Cardiac muscle cell (in vitro differentiated cells and primary cell): ENCODE data around the gene SPRN. TPM values are rescaled to one million over a fixed set of nuclear protein-coding genes. Genes with fewer than 3 reads are reported as not detected.

Experiments
- DNase-seq, 2 donors: peaks; one replicate each; pipeline versions ENCODE4 v3.0.0 to v3.0.0-alpha.2; 2010 to 2017; ENCODE audit warnings: low read depth in 1 of 2, low spot score in 1 of 2
- H3K27ac ChIP-seq: fragments of 200-600 bp; sonication (generic); 2 replicates; pipeline ENCODE4 v1.5.1; 2016
- H3K27me3 ChIP-seq: fragments of 200-600 bp; sonication (generic); 2 replicates; pipeline ENCODE4 v1.6.0; 2016; ENCODE audit warnings: control low read depth
- H3K36me3 ChIP-seq: fragments of 200-600 bp; sonication (generic); 2 replicates; pipeline ENCODE4 v1.5.1; 2016; ENCODE audit warnings: control low read depth
- H3K4me1 ChIP-seq: fragments of 200-600 bp; sonication (generic); 2 replicates; pipeline ENCODE4 v1.8.1; 2017; ENCODE audit warnings: low read depth, mild to moderate bottlenecking, mixed run types
- H3K4me3 ChIP-seq: fragments of 200-600 bp; sonication (generic); 2 replicates; pipeline ENCODE4 v1.5.1; 2016; ENCODE audit warnings: mild to moderate bottlenecking
- H3K9me3 ChIP-seq: fragments of 200-600 bp; sonication (generic); 2 replicates; pipeline ENCODE4 v1.5.1; 2017; ENCODE audit warnings: low read depth, mild to moderate bottlenecking, control low read depth
- polyA plus RNA-seq: library from polyadenylated mRNA; unstranded; fragments of >200 nt; fragmentation: Nextera tagmentation; extraction: Ambion mirVana; gene quantifications from 2 replicates; pipeline ENCODE4 v1.2.1, GENCODE V29; 2016
- total RNA-seq: library from RNA; depleted of rRNA; stranded (reverse); fragments of >200 nt; gene quantifications from 2 replicates; pipeline ENCODE4 v1.2.3, GENCODE V29; 2016
- TF ChIP-seq, protein P1 (sequence below): IDR thresholded peaks from 2 replicates; pipeline ENCODE4 v1.5.1; 2012; ENCODE audit warnings: low read depth, mild to moderate bottlenecking, low read length

Gene SPRN
- total and polyA plus RNA-seq, 2 experiments from 2014 or later = 0.33 to 2.3 TPM

DNA sequence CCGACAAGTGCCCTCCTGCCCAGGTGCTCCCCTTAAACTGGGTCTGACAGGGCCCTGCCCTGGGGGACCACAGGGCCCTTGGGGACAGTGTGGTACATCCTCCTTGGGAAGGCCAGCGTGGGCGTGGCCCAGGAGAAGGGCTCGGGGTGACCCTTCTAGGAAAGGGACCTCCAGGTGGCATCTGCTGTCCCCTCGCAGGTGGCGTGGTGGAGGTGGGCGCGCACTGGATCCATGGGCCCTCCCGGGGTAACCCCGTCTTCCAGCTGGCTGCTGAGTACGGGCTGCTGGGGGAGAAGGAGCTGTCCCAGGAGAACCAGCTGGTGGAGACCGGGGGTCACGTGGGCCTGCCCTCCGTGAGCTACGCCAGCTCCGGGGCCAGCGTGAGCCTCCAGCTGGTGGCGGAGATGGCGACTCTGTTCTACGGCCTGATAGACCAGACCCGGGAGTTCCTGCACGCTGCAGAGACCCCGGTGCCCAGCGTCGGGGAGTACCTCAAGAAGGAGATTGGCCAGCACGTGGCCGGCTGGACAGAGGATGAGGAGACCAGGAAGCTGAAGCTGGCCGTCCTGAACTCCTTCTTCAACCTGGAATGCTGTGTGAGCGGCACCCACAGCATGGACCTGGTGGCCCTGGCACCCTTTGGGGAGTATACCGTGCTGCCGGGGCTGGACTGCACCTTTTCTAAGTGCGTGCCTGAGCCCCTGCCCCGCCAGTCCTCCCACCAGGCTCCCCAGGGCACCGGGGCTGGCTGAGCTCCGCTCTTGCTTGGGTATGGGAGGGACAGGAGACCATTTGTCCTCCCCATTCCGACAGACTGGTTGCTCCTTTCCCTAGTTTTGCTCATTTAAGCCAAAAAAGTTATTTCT is 44.4 kb downstream of the SPRN start:
- TF ChIP-seq, protein P1, sequence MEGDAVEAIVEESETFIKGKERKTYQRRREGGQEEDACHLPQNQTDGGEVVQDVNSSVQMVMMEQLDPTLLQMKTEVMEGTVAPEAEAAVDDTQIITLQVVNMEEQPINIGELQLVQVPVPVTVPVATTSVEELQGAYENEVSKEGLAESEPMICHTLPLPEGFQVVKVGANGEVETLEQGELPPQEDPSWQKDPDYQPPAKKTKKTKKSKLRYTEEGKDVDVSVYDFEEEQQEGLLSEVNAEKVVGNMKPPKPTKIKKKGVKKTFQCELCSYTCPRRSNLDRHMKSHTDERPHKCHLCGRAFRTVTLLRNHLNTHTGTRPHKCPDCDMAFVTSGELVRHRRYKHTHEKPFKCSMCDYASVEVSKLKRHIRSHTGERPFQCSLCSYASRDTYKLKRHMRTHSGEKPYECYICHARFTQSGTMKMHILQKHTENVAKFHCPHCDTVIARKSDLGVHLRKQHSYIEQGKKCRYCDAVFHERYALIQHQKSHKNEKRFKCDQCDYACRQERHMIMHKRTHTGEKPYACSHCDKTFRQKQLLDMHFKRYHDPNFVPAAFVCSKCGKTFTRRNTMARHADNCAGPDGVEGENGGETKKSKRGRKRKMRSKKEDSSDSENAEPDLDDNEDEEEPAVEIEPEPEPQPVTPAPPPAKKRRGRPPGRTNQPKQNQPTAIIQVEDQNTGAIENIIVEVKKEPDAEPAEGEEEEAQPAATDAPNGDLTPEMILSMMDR = no peak
- no peak for DNase-seq
- H3K9me3 ChIP-seq = no peaks in the 10 kb centered on the region
- H3K4me3 ChIP-seq = peak overlapping the region; percentile 80
- peaks cover 19% of the 10 kb centered on the region for H3K27me3 ChIP-seq
- H3K27ac ChIP-seq = no peak overlapping the region
- no peaks in the 10 kb centered on the region for H3K4me1 ChIP-seq
- H3K36me3 ChIP-seq = no peaks in the 10 kb centered on the region

DNA sequence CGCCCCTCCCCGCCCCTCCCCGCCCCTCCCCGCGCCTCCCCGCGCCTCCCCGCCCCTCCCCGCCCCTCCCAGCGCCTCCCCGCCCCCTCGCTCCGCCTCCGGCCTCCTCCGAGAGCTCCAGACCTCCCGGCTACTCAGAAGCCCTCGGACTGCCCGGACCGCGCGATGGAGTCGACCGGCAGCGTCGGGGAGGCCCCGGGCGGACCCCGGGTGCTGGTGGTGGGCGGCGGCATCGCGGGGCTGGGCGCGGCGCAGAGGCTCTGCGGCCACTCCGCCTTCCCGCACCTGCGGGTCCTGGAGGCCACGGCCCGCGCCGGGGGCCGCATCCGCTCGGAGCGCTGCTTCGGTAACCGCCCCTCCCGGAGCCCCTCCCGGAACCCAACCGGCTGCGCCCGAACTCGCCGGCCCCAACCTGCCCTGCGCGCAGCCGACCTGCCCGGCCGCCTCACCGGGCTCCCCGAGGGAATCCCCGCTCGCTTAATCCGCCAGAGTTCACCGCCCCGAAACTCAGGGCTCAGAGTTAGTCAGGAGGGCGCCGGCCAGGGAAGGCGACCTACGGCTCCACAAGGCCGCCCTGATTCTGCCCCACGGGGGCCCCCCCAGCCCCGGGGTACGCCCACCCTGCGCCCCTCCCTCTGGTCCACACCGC is 45.1 kb downstream of the SPRN start, which contains the start of gene PAOX:
PAOX (plus strand) TSS at position 111 of the 649 bp plus-strand sequence; CDS start at position 166, 55 bp downstream.
- Histone ChIP-seq H3K4me1 (no peaks in the 10 kb centered on the region), H3K27ac (no peak within 1 kb of the TSS), H3K9me3 (no peaks in the 10 kb centered on the region), H3K36me3 (no peaks in the 10 kb centered on the region), H3K27me3 (peaks cover 22% of the 10 kb centered on the region), H3K4me3 (peak within 1 kb of the TSS; percentile 80)
- DNase-seq = peak; percentile 75 to 87
- TF ChIP-seq, protein P1 = no peak

DNA sequence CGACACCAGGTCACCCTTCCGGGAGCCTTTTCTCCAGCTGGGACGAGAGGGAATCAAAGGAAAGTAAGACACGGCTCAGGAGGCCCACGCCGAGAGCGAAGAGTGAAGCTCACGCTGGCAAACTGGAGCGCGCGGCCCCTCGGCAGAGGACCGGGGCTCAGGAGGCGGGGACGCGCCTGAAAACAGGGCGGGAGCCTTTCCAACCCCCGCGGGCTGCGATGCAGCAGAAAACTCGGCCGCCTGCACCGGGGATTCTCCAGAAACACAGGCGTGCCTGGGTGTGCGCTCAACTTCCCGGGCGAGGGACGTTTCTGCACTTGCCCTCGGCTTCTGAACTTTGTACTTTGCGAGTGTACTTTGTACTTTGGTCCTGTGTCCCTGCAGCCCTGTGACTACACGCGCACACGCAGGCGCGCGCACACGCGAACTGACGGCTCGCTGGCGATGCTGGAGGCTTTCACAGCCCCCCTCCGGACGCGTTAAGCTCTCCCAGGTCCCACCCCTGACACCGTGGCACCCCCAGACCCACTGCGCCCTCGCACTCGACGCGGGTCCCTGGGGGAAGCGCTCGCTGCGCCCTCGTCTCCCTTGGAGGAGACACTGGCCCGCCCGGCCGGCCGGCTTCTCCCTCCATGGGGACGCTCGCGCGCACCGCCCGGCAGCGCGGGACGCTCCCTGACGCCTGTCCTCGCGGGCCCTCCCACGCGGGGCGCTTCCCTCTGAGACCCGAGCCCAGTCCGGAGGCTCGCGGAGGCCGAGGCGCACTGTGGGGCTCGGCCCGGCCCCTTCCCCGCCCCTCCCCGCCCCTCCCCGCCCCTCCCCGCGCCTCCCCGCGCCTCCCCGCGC is 46.0 kb downstream of the SPRN start:
- no peaks in the 10 kb centered on the region for H3K9me3 ChIP-seq
- peak; percentile 59 to 74 for DNase-seq
- H3K27ac ChIP-seq = no peak overlapping the region
- TF ChIP-seq, protein P1 = no peak
- H3K27me3 ChIP-seq = peaks cover 22% of the 10 kb centered on the region
- no peaks in the 10 kb centered on the region for H3K4me1 ChIP-seq
- H3K36me3 ChIP-seq = no peaks in the 10 kb centered on the region
- peak overlapping the region; percentile 80 for H3K4me3 ChIP-seq

DNA sequence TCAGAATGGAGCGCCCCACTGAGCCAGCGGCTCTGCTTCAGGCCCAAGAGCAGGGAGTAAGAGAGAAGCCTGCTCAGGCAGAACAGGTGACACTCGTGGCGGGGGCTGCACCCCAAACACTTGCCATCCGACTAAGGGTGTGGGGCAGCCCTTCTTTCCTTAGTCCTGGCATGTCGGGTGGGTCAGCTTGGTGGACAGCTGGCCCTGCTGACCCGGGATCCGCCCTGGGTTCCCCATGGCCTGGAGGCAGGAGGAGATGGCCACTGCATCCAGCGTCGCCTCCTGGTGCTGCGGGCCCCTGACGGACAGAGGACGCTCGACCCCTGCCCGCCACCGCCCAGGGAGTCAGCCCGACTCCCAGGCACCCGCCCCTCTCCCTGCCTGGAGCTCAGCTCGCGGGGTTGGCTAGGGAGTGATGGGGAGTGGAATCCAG is 46.6 kb downstream of the SPRN start:
- Histone ChIP-seq H3K27me3 (peaks cover 22% of the 10 kb centered on the region), H3K4me1 (no peaks in the 10 kb centered on the region), H3K9me3 (no peaks in the 10 kb centered on the region), H3K4me3 (peak overlapping the region; percentile 80), H3K36me3 (no peaks in the 10 kb centered on the region), H3K27ac (no peak overlapping the region)
- TF ChIP-seq, protein P1 = no peak
- DNase-seq = no peak
